Effector CD4-positive, alpha-beta T cell (primary cell): ENCODE data around the gene CENPQ.

Experiments
- DNase-seq: peaks from one replicate; pipeline ENCODE4 v3.0.0-alpha.2; 2020

Gene CENPQ

DNA sequence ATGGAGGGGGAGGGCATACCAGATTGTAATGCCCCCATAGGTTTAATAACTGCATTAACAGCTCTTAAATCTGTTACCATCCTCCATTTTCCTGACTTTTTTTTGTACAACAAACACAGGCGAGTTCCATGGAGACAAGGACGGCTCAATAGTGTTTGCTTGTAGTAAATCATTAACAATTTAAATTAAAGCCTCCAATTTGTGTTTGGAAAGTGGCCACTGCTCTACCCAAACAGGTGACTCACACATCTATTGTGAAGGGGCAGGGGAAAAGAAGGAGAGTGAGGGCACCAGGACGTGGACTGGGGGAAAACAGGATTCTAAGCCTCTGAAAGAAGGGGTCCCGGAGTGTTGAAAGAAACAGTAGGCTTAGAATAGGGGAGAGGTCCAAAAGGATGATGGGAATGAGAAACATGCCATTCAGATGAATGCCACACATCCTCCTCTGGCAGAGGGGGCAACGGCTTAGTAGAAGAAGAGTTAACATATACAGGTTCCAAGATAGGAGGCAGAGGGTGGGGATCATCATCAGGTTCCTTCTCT lies 43.5 kb downstream of the CENPQ start:
- DNase-seq: no peak

DNA sequence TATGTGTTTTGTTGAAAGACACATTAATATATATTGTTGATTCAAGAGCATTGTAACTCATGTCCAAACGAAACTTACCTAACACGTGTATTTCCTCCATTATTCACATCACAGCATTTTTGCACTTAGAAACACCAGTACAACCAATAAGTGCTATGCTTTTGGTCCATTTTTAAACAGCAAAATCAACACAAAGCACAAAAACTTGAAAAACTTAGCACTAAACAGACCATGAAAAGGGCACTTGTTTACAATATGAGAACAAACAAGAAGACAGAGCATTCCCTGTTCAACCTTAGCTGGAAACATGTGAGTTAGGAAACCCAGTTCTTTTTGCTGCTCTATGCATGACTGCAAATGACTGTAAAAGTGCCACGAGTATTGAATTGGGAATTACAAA lies 46.2 kb downstream of the CENPQ start:
- DNase-seq: no peak

DNA sequence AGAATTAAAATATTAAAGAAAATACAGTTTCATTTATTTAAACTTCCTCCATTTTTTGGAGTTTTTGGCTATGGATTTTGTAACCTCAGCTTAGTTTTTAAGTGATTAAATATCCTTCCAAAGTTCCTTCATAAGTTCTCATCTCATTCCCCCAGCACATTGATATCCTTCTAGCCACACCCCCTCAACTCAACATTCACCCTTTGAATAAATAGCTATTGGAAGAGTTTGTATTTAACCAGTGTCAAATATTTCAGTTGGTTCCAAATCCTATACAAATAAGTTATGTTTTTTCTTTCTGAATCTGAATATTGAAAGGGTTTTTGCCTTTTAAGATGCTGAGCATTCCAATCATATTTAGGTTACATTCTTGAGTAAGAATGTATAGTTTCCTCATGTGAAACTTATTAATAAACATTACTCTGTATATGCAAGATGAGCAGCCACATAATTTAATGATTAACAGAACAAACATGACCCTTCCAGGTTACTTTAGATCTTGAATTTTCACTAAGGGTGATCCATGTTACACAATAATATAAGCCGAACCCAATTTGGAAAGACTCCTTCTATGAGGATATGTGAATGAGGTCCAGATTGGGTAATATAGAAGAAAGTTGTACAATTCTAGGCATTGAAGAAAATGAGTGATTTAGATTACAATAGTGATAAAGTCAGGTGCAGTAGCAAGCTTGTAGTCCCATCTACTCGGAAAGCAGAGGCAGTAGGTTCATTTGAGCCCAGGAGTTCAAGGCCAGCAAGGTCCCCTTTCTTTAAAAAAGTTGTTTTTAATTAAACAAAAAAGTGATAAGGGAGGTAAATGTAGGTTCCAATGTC lies 50.2 kb downstream of the CENPQ start:
- DNase-seq: no peak

DNA sequence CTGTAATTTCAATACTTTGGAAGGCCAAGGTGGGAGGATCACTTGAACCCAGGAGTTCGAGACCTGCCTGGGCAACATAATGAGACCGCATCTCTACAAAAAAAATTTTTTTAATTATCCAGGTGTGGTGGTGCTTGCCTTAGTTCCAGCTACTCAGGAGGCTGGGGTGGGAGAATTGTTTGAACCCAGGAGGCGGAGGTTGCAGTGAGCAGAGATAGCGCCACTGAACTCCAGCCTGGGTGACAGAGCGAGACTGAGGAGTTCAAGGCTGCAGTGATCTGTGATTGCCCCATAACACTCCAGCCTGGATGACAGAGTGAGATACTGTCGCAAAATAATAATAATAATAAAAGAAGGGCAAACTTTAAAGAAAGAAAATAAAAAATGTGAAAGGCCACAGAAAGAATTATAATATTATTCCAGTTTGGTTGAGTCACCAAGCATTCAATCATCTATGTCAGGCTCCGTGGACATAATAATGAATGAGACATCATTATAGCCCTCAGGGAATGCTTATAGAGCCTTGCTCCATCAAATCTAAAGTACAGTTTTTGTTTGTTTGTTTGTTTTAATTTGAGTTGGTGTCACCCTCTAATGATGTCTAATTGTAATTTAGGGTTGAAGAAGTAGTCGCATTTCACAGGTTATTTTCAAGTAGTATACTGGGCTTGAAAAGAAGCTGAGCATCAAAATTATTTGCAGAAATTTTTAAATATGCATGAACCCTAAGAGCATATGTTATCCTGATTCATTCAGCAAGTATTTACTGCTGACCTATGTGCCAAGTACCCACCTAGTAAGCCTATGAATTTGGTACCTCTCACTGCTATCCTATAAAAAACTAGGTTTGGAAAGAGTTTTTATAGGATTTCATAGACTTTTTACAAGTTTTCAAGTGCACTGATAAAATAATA lies 51.7 kb downstream of the CENPQ start:
- DNase-seq: no peak

DNA sequence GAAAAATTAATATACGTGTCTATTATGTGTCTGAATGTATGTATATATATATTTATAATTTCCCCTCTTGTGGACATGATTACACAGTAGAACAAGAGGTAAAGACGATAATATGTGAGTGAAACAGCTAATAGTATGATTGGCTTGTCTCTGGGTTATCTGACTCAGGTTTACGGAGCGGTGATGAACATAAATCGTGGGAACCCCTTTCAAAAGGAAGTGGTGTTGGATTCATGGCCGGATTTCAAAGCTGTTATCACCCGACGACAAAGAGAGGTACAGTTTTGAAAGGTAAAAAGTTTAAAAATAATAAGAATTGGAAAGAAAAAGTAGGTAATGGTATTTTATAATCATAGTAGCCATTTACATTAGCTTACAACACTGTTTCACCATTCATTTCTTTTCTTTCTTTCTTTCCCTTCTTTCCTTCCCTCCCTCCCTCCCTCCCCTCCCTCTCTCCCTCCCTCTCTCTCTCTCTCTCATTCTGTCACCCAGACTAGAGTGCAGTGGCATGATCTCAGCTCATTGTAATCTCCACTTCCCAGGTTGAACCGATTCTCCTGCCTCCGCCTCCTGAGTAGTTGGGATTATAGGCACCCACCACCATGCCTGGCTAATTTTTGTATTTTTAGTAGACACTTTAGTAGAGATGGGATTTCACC lies 52.4 kb downstream of the CENPQ start:
- no peak for DNase-seq

DNA sequence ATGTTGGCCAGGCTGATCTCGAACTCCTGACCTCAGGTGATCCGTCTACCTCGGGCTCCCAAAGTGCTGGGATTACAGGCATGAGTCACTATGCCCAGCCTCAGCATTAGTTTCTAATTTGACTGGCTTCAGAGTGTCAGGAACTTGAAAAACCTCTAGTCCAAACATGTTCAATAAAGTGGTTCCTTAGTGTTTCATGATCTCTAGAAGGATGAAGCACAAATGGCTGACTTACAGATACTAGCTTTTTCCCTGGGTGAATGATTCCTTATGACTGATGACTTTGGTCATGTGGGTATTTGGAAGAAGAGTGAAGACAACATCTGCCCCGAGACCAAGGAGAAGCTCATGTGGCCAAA lies 53.0 kb downstream of the CENPQ start:
- DNase-seq: no peak

DNA sequence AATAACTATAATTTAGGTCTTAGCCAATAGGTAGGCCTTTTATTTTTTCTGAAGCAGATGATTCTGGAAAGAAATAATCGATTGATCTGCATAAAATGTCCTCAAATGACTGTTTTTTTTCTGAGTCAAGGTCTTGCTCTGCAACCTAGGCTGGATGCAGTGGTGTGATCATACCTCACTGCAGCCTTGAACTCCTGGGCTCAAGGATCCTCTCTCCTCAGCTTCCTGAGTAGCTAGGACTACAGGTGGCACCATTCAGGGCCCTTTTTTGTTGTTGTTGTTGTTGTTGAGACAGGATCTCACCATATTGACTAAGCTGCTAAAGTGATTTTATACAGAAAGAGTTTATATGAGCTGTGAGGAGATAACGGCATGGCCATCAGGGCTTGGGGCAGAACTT lies 54.7 kb downstream of the CENPQ start:
- DNase-seq: no peak

DNA sequence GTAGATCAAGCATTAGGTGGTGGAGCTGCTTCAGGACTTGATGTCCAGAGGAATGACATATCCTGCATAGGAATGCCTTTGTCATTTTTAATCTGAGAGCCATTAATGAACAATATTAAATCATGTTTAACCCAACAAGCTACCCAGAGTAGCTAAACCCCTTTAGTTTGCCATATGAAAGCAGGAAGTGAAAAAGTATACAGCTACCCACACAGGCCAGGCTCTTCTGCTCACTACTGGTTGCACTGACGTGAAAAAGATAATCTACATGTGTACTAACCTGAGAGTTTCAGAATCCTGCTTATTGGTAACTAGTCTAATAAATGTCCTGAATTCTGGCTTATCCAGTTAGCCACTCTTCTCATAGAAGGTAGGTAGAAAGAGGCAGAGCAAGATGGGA lies 56.5 kb downstream of the CENPQ start:
- no peak for DNase-seq

DNA sequence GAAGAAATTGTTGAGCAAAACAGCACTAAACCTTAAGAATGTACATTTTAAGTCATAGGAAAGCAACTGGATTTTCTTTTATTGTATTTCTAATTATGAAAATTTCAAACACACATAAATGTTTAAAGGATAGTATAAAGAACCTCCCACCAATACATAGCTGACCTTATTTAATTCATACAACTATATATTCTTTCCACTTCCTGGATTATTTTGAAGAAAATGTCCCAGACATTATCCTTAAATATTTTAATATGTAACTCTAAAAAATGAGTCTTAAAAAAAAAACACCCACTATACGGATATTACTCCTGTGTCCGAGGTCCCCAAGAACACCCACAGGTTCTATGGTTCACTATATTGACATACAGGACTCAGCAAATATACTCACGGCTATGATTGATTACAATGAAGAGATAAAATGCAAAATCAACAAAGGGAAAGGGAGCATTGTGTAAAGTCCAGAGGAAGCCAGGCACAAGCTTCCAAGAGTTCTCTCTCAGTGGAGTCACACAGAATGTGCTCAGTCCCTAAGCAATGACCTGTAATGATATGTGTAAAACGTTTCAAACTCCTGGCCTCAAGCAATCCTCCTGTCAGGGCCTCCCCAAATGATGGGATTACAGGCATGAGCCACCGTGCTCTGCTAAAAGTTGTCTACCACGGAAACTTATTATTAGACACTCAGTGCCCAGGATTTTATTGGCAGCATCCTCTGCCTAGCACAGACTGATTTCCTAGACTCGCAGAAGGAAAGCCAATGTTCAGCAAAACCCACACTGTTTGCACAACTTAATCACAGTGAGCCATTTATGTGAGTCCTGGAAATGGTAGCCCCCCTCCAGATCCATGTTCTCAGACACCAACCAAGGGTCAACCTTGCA lies 59.8 kb downstream of the CENPQ start:
- DNase-seq: no peak

DNA sequence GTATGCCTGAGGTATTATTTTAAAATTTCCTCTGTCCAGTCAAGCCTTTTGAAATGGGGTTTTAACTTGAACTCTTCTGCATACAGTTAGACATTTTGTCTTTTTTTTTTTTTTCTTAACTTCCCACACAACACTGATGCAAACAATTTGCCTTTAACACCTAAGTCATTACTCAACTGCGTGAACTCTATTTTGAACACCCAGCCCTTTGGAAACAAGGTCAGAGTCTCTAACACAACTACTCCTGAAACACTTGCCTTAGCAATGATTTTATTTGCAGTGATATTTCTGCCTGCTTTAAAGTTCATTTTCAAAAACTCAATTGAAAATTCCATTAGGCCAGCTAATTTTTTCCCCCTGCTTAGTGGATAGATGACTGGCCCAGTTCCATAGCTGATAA lies 60.7 kb downstream of the CENPQ start:
- DNase-seq: no peak

DNA sequence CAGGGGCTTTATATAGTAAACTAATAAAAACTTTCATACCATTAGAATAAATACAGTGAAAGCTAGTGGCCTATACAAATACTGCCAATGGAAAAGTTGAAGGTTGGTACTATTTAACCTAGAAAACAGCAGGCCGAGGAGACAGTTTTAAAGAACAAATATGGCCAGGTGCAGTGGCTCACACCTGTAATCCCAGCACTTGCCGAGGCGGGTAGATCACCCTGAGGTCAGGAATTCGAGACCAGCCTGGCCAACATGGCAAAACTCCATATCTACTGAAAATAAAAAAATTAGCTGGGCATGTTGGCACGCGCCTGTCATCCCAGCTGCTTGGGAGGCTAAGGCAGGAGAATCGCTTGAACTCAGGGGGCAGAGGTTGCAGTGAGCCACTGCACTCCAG lies 61.4 kb downstream of the CENPQ start:
- DNase-seq: no peak

DNA sequence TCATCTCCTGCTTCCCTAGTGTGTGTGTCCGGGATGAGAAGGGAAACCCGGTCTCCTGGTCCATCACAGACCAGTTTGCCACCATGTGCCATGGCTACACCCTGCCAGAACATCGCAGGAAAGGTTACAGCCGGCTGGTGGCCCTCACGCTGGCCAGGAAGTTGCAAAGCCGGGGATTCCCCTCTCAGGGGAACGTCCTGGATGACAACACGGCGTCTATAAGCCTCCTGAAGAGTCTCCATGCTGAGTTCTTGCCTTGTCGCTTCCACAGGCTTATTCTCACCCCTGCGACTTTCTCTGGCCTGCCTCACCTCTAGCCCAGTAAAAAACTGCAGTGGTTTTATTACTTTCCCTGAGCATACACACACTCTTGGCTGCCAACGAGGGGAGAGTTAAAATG lies 63.4 kb downstream of the CENPQ start:
- DNase-seq: no peak

DNA sequence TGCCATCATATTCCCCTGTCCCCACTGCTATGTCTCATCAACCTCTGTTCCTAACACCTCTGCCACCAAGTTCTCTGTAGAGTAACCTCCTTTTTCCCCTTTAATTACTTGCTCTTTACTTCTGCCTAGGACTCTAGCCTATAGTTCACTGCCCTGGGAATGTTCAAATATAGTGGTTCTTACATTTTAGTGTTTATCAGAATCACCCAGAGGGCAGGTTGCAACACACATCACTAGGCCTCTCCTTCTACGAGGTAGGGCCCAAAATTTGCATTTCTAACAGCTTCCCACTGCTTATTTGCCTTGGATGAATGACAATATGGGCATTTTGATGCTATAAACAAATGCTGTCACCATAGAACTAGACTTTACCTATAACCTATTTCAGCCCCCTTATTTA lies 64.2 kb downstream of the CENPQ start:
- no peak for DNase-seq

DNA sequence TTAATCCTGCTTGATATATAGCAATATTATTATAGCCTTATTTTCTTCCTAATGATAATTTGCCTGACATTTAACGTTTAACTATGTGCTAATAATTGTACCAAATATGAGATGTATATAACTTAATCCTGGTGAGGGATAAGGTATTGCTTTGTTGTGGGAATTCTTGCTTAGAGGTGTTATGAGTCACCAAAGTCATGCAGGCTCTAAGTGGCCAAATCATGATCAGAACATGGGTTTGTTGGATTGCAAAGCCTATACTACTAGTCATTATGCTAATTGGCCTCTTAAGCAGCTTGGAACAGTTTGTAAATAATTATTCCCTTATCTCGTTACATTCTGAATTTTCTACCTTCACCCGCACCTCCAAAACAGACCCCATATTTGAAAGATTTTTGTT lies 65.4 kb downstream of the CENPQ start:
- no peak for DNase-seq

DNA sequence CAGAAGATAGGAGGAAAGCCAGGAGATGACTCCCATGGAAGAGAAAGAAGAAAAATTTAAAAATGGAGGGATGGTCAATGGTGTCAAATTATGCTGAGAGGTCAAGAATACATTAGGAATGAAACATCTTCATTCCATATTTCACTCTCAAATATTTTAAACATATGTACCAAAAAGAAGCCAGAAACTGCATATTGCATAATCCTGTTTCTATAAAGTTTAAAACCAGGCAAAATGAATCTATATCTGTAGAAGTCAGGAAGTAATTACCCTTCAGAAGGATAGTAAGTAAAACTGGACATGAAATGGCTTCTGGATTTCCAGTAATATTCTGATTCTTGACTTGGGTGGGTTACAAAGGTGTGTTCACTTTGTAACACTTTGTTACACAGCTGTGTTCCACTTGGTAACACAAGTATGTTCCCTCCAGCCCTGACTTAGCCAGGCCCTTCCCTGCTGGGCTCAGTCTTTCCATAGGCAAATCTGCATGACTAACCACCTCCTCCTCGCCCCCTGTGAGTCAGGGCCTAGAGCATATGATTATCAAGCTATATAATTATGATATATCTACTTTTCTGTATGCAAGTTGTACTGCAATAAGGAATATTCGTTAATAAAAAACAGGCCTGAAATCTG lies 67.1 kb downstream of the CENPQ start:
- DNase-seq: no peak

DNA sequence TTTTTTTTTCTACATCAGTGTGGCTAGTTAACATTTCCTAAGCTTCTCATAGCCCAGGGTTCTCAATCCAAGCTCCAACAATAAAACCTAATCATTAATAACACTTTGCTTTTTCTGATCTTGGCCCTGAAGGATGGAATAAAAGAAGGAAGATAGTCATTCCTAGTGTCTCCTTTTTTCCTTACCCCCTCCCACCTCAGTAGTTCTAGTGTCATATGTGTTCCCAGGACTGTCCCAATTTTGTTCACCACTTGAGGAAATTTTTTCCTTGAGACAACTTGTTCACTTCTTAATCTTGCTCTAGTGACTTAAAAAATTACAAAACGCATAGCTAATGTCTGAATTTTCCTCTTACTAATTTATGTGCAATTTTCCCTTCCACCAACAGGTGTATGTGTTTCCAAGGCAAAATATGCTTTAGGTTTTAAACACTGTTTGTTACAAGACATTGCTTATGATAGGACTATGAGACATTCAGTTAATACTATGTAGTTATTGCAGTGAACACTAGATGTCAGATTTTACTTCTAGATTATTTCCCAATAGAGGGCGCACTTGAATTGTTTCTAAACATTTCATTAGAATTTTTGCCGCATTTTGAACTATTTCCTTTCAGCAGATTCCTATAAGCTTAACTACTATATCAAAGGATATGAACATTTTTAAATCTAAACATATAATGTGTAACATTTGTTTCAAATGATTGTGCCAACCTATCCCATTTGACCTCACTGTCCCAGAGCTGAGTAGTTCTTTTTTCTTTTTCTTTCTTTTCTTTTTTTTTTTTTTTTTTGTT lies 68.8 kb downstream of the CENPQ start:
- DNase-seq: no peak

DNA sequence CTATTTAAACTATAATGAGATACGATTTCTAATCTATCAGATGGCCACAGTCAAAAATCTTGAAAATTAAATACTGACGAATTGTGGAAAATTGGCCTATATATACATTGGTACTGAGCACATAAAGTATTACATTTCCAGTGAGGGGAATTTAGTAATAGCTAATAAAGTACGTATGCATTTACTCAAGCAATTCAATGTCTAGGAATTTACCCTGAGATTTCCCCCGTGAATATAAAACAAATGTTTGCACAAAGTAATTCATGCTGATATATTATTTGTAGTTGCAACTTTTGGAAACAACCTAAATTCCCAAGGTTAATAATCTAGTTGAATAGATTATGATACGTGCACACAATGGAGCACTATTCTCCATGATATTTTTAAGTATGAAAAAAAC lies 72.6 kb downstream of the CENPQ start:
- no peak for DNase-seq

DNA sequence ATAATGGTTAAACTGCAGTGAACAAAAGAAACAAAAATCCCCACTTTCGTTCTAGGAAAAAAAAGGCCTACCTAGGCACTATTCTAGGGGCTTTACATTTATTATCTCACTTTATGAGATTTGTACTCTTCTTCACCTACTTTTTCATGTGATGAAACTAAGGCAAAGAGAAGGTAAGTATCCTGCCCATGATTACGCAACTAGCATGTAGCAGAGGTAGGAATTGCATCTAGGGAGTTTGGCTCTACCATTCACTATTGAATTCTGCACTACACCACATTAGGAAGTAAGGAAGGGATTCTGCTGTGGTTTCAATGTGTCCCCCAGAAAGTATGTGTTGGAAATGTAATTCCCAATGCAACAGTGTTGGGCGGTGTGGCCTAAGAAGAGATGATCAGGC lies 75.9 kb downstream of the CENPQ start:
- no peak for DNase-seq

DNA sequence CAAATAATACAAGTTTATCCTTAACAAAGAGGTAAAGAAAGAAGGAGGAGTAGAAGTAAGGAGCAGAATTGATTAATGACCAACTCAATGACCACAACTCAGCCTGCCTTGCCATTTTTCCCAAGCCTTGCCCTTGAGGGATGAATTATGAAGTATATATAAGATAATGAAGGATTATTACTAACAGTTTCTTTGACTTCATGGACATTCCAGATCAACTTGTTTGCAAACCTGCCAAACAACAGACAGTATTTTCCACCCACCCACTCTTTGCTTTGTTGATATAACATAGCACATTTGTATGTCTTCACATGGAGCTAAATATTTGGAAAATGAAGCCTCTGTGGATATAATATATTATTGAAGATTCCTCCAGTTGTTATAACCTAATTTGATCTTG lies 77.4 kb downstream of the CENPQ start:
- DNase-seq: no peak

DNA sequence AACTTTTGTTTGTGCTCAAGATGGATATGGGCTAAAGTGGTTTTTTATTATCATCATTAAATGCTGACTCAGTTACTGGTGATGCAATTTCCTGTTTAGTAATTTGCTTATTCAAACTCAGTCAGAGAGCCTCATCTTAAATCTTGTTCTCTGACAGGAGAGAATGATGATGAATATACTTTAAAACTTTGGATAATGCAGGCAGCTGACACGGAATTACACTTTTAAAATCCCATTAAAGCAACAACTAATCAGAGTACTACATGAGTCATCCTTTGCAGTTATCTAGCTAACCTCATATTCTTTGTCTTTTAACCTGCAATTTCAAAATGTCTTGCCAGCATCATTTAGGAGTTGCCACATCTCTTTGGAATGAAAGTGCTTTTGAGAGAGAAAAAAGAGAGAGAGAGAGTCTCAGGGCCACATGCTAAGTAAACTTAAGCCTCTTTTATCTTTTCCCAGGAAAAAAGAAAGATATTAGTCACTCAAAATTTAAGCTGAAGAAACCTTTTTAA lies 78.1 kb downstream of the CENPQ start:
- no peak for DNase-seq

DNA sequence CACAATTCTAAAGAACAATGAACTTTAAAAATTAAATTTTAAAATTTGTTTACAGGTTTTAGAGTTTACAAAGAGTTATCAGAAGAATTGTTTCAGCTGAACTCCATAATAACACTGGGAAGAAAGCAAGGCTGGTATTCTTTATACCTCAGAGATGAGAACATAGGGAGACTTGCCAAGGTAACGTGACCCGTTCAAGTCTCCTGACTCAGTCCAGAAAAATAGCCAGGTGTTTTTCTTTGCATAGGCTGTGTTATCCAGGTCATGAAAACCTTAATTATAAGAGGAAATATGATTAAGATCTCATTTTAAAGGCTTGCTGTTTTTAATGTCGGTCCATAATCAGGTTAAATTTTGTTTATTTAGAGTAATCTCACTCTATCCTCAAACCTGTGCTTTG lies 78.8 kb downstream of the CENPQ start:
- DNase-seq: no peak
